Psoas muscle (tissue), 8 donors: Measurements from ENCODE around the gene DNASE1L3. TPM values are rescaled to one million over a fixed set of nuclear protein-coding genes. Genes with fewer than 3 reads are reported as not detected.

Source experiments
- ATAC-seq, 4 donors: fragments of 200-7000 bp; cut with Tn5 transposase; one replicate each; pipeline ENCODE4 v1.9.1; 2020; ENCODE audit warnings: moderate library complexity in 3 of 4, mild to moderate bottlenecking in 2 of 4
- DNase-seq, 2 donors: peaks; one replicate each; pipeline ENCODE4 v3.0.0-alpha.2; 2020
- H3K27ac ChIP-seq: fragments of 200-600 bp; one replicate; pipeline ENCODE4 v1.8.0; 2022
- H3K27me3 ChIP-seq, 3 donors: fragments of 200-600 bp in 1 of 3; one replicate each; pipeline versions ENCODE4 v1.6.1 to v1.8.0; 2013 to 2022; ENCODE audit warnings: low read length in 2 of 3, mild to moderate bottlenecking in 2 of 3, moderate library complexity in 1 of 3; ENCODE audit not compliant: insufficient read depth in 3 of 3
- H3K36me3 ChIP-seq, 2 donors: fragments of 200-600 bp in 1 of 2; one replicate each; pipeline versions ENCODE4 v1.6.1 to v1.8.0; 2013 to 2022; ENCODE audit warnings: low read depth in 1 of 2, mild to moderate bottlenecking in 1 of 2, moderate library complexity in 1 of 2; ENCODE audit not compliant: insufficient read depth in 1 of 2
- H3K4me1 ChIP-seq: fragments of 200-600 bp; one replicate; pipeline ENCODE4 v1.8.0; 2022
- H3K4me3 ChIP-seq: fragments of 200-600 bp; one replicate; pipeline ENCODE4 v1.8.0; 2022; ENCODE audit warnings: mild to moderate bottlenecking
- H3K9me3 ChIP-seq: fragments of 200-600 bp; one replicate; pipeline ENCODE4 v1.8.0; 2022
- CTCF ChIP-seq: fragments of 200-600 bp; IDR thresholded peaks from one replicate; pipeline ENCODE4 v1.8.0; 2022; ENCODE audit warnings: antibody characterized with exemption
- WGBS, 3 donors: extraction: QIAGEN DNeasy Blood & Tissue Kit; methylation state at CpG; one replicate each; pipeline versions ENCODE4 v1.1.6 to v1.1.7; 2013; 5-methylcytosine and 5-hydroxymethylcytosine counted together
- intact Hi-C, 2 donors: fragments of 100-400 bp; cut with DNase I; formaldehyde crosslinking; loops; one replicate each; pipeline versions ENCODE4 v1.11.0 to v1.14.2; 2022
- polyA plus RNA-seq, 3 donors: library from polyadenylated mRNA; stranded (reverse); fragments of 200-250 nt; gene quantifications; one replicate each; pipeline ENCODE4 v1.2.3, GENCODE V29; 2013
- total RNA-seq, 4 donors: library from RNA; stranded (reverse); fragmentation: NEBNext Ultra II Directional in 2 of 4; extraction: Animal tissue kit (Norgen Biotek cat#: 25700) in 2 of 4; gene quantifications; one replicate each; pipeline versions ENCODE4 v1.2.1 to v1.2.4, GENCODE V29; 2021 to 2023
- donor health status: healthy with polysubstance abuse.
- donor health status: DM: no; HTN: no; CAD: no; lungs with moderate emphysema.
- donor health status: Bipolar disorder and iron deficiency.
- donor health status: healthy.
- donor health status: DM: yes; HTN: yes; CAD: no.
- donor health status: DM: no; HTN: no; CAD: no.
- donor health status: DM: no; HTN: no; CAD: no.
- donor health status: DM: yes; HTN: yes; CAD: no.

Gene DNASE1L3
- total and polyA plus RNA-seq, 7 donors = 0.18 to 1.4 (median 0.73) TPM

GRCh38 chr3:58241306-58242044 lies 30.7 kb upstream of the DNASE1L3 start:
- intact Hi-C loops = no loop called here
- H3K4me3 ChIP-seq = no peak overlapping the region

GRCh38 chr3:58238830-58239229 lies 28.1 kb upstream of the DNASE1L3 start:
- no peak for TF ChIP-seq CTCF
- ATAC-seq (no peak), DNase-seq (no peak)
- WGBS, 3 donors = 81 to 83% (median 83%) methylated on average over 7 of the region's 7 CpGs
- intact Hi-C loops = loop anchor here (5.0 to 10.0 kb wide), 2 partner anchors 63 to 584 kb away; no protein-coding TSS in a partner anchor
- no peaks in the 10 kb centered on the region for H3K27me3 ChIP-seq
- H3K4me3 ChIP-seq = peak overlapping the region; percentile 92
- H3K4me1 ChIP-seq = peaks cover 14% of the 10 kb centered on the region
- H3K27ac ChIP-seq = no peak overlapping the region
- H3K36me3 ChIP-seq = no peaks in the 10 kb centered on the region
- H3K9me3 ChIP-seq = no peaks in the 10 kb centered on the region

More at GRCh38 chr3:58241306-58242044, 30.7 kb upstream of the DNASE1L3 start:
- Histone ChIP-seq H3K27ac (no peak overlapping the region), H3K4me1 (peaks cover 13% of the 10 kb centered on the region), H3K27me3 (no peaks in the 10 kb centered on the region), H3K9me3 (no peaks in the 10 kb centered on the region), H3K36me3 (no peaks in the 10 kb centered on the region)
- ATAC-seq (no peak), DNase-seq (no peak)
- no peak for TF ChIP-seq CTCF
- 89 to 93% (median 90%) methylated on average over 4 of the region's 4 CpGs for WGBS, 3 donors

- ATAC-seq (peak; percentile 67 to 80 (median 74)), DNase-seq (peak; percentile 65 to 80)
- no peak for TF ChIP-seq CTCF
- H3K27me3 ChIP-seq = no peaks in the 10 kb centered on the region
- 1 to 5% (median 1%) methylated on average over 42 to 53 of the region's 53 CpGs for WGBS, 3 donors
- no peaks in the 10 kb centered on the region for H3K9me3 ChIP-seq
- peak overlapping the region; percentile 74 for H3K27ac ChIP-seq
- peaks cover 14% of the 10 kb centered on the region for H3K4me1 ChIP-seq
- no peaks in the 10 kb centered on the region for H3K36me3 ChIP-seq
- intact Hi-C loops = loop anchor here (2.0 to 10.0 kb wide), 3 partner anchors 61 to 583 kb away; no protein-coding TSS in a partner anchor
- peak overlapping the region; percentile 92 for H3K4me3 ChIP-seq
Measured at GRCh38 chr3:58237941-58238681, 27.3 kb upstream of the DNASE1L3 start.

- Histone ChIP-seq H3K4me1 (peaks cover 14% of the 10 kb centered on the region), H3K9me3 (no peaks in the 10 kb centered on the region), H3K27ac (peak within 1 kb of the TSS; percentile 74), H3K4me3 (peak within 1 kb of the TSS; percentile 92), H3K27me3 (no peaks in the 10 kb centered on the region), H3K36me3 (no peaks in the 10 kb centered on the region)
- no peak for TF ChIP-seq CTCF
- intact Hi-C loops = loop anchor here (2.0 to 10.0 kb wide), 3 partner anchors 61 to 583 kb away; no protein-coding TSS in a partner anchor
- WGBS, 3 donors = 0 to 1% (median 1%) methylated on average over 31 to 77 of the region's 77 CpGs
- peak; percentile 90 to 94 (median 94) for ATAC-seq
- DNase-seq = peak; percentile 79 to 88
Measured at GRCh38 chr3:58237238-58237940, 26.6 kb upstream of the DNASE1L3 start, which contains the start of gene ABHD6. Gene ABHD6 (plus strand): TSS chr3:58237792. CDS start chr3:58256587, 18,795 bp downstream.
